Hepatocyte (in vitro differentiated cells): ENCODE data around the gene TGFB1. TPM values are rescaled to one million over a fixed set of nuclear protein-coding genes. Genes with fewer than 3 reads are reported as not detected.

Experiments
- DNase-seq: peaks from one replicate; pipeline ENCODE4 v3.0.0-alpha.2; 2016; ENCODE audit warnings: low spot score
- H2AFZ ChIP-seq: fragments of 200-600 bp; sonication (generic); 2 replicates; pipeline ENCODE4 v1.6.0; 2016; ENCODE audit warnings: antibody characterized with exemption, mild to moderate bottlenecking
- H3K27ac ChIP-seq: fragments of 200-600 bp; sonication (generic); 2 replicates; pipeline ENCODE4 v1.5.1; 2016; ENCODE audit warnings: mild to moderate bottlenecking
- H3K27me3 ChIP-seq: fragments of 200-600 bp; sonication (generic); 2 replicates; pipeline ENCODE4 v1.6.1; 2016
- H3K36me3 ChIP-seq: fragments of 200-600 bp; sonication (generic); replicated peaks from 2 replicates; pipeline ENCODE4 v1.5.1; 2016; ENCODE audit warnings: low read depth; ENCODE audit not compliant: insufficient read depth
- H3K4me1 ChIP-seq: fragments of 200-600 bp; sonication (generic); 2 replicates; pipeline ENCODE4 v1.5.1; 2016; ENCODE audit warnings: mild to moderate bottlenecking, moderate library complexity; ENCODE audit not compliant: insufficient read depth
- H3K4me2 ChIP-seq: fragments of 200-600 bp; sonication (generic); 2 replicates; pipeline ENCODE4 v1.6.0; 2016
- H3K4me3 ChIP-seq: fragments of 200-600 bp; sonication (generic); 2 replicates; pipeline ENCODE4 v1.5.1; 2016; ENCODE audit warnings: mild to moderate bottlenecking
- H3K79me2 ChIP-seq: fragments of 200-600 bp; sonication (generic); 2 replicates; pipeline ENCODE4 v1.6.0; 2017; ENCODE audit warnings: mild to moderate bottlenecking
- H3K9me2 ChIP-seq: fragments of 200-600 bp; sonication (generic); replicated peaks from 2 replicates; pipeline ENCODE4 v1.6.0; 2017; ENCODE audit warnings: mild to moderate bottlenecking; ENCODE audit not compliant: insufficient read depth
- H3K9me3 ChIP-seq: fragments of 200-600 bp; sonication (generic); 2 replicates; pipeline ENCODE4 v1.5.1; 2016; ENCODE audit warnings: low read depth, mild to moderate bottlenecking
- H4K20me1 ChIP-seq: fragments of 200-600 bp; sonication (generic); 2 replicates; pipeline ENCODE4 v1.6.0; 2016; ENCODE audit warnings: mild to moderate bottlenecking; ENCODE audit not compliant: insufficient read depth, poor library complexity, severe bottlenecking
- CTCF ChIP-seq: fragments of 200-600 bp; sonication (generic); IDR thresholded peaks from 2 replicates; pipeline ENCODE4 v1.5.1; 2016; ENCODE audit warnings: antibody characterized with exemption, mild to moderate bottlenecking; ENCODE audit not compliant: poor library complexity
- EZH2 ChIP-seq: fragments of 200-600 bp; sonication (generic); IDR thresholded peaks from 2 replicates; pipeline ENCODE4 v1.6.1; 2016; ENCODE audit warnings: antibody characterized with exemption, mild to moderate bottlenecking, borderline replicate concordance
- EZH2phosphoT487 ChIP-seq: fragments of 200-600 bp; sonication (generic); IDR thresholded peaks from one replicate; pipeline ENCODE4 v1.6.1; 2018; ENCODE audit warnings: antibody characterized with exemption, mild to moderate bottlenecking, low read depth, moderate library complexity; ENCODE audit not compliant: unreplicated experiment, severe bottlenecking
- WGBS: methylation state at CpG from one replicate; pipeline ENCODE4 v1.1.6; 2016; ENCODE audit warnings: low lambda C conversion rate; ENCODE audit errors: missing lambda C conversion rate; 5-methylcytosine and 5-hydroxymethylcytosine counted together
- polyA plus RNA-seq: library from polyadenylated mRNA; unstranded; fragments of >200 nt; fragmentation: Nextera tagmentation; extraction: Ambion mirVana; gene quantifications from 2 replicates; pipeline ENCODE4 v1.2.1, GENCODE V29; 2016
- total RNA-seq: library from RNA; depleted of rRNA; stranded (reverse); fragments of >200 nt; gene quantifications from 2 replicates; pipeline ENCODE4 v1.2.3, GENCODE V29; 2014

Gene TGFB1
- total and polyA plus RNA-seq, 2 experiments from 2014 or later = 17.1 to 122 TPM

GRCh38 chr19:41397086-41398049 is 43.6 kb upstream of the TGFB1 start, which contains the start of the genes BCKDHA and EXOSC5:
Gene BCKDHA, plus strand, starts transcription at chr19:41397818. Its CDS starts 10 bp downstream, at chr19:41397828.
Gene EXOSC5, minus strand, starts transcription at chr19:41397359. Its CDS starts 31 bp downstream, at chr19:41397328.
- TF ChIP-seq EZH2phosphoT487 = no peak
- no peak for TF ChIP-seq CTCF
- TF ChIP-seq EZH2 = no peak
- no peaks in the 10 kb centered on the region for H3K9me3 ChIP-seq
- no peaks in the 10 kb centered on the region for H3K9me2 ChIP-seq
- peak within 1 kb of the TSS; percentile 38 for H2AFZ ChIP-seq
- H3K27ac ChIP-seq = peak within 1 kb of the TSS; percentile 89
- H3K4me1 ChIP-seq = peaks cover 3% of the 10 kb centered on the region
- peaks cover 31% of the 10 kb centered on the region for H3K79me2 ChIP-seq
- H3K27me3 ChIP-seq = no peaks in the 10 kb centered on the region
- H3K4me3 ChIP-seq = peak within 1 kb of the TSS; percentile 48
- peak within 1 kb of the TSS; percentile 94 for H3K4me2 ChIP-seq
- no peaks in the 10 kb centered on the region for H4K20me1 ChIP-seq
- no peaks in the 10 kb centered on the region for H3K36me3 ChIP-seq
- peak; percentile 100 for DNase-seq
- under 1% methylated on average over 50 of the region's 50 CpGs for WGBS

GRCh38 chr19:41395355-41395754 is 41.6 kb upstream of the TGFB1 start:
- Histone ChIP-seq H3K9me3 (no peaks in the 10 kb centered on the region), H3K4me3 (no peak overlapping the region), H3K36me3 (no peaks in the 10 kb centered on the region), H3K4me2 (no peak overlapping the region), H4K20me1 (no peaks in the 10 kb centered on the region), H3K9me2 (no peaks in the 10 kb centered on the region), H3K79me2 (peaks cover 29% of the 10 kb centered on the region), H3K4me1 (peaks cover 3% of the 10 kb centered on the region), H2AFZ (no peak overlapping the region), H3K27me3 (no peaks in the 10 kb centered on the region), H3K27ac (no peak overlapping the region)
- TF ChIP-seq EZH2phosphoT487 = no peak
- no peak for TF ChIP-seq CTCF
- TF ChIP-seq EZH2 = no peak
- WGBS = 87% methylated on average over 6 of the region's 6 CpGs
- no peak for DNase-seq

GRCh38 chr19:41392775-41393174 is 39.1 kb upstream of the TGFB1 start:
- Histone ChIP-seq H3K9me3 (no peaks in the 10 kb centered on the region), H3K79me2 (peaks cover 7% of the 10 kb centered on the region), H3K4me3 (no peak overlapping the region), H3K9me2 (no peaks in the 10 kb centered on the region), H2AFZ (no peak overlapping the region), H4K20me1 (no peaks in the 10 kb centered on the region), H3K27me3 (no peaks in the 10 kb centered on the region), H3K36me3 (no peaks in the 10 kb centered on the region), H3K4me1 (peaks cover 3% of the 10 kb centered on the region), H3K27ac (no peak overlapping the region), H3K4me2 (no peak overlapping the region)
- no peak for DNase-seq
- 92% methylated on average over 12 of the region's 12 CpGs for WGBS
- TF ChIP-seq EZH2phosphoT487 (no peak), EZH2 (no peak)

GRCh38 chr19:41391618-41392017 is 37.9 kb upstream of the TGFB1 start:
- H3K79me2 ChIP-seq = peaks cover 7% of the 10 kb centered on the region
- no peaks in the 10 kb centered on the region for H3K36me3 ChIP-seq
- H4K20me1 ChIP-seq = no peaks in the 10 kb centered on the region
- TF ChIP-seq EZH2phosphoT487 = no peak
- no peak for TF ChIP-seq CTCF
- TF ChIP-seq EZH2 = no peak
- H3K9me3 ChIP-seq = no peaks in the 10 kb centered on the region
- no peaks in the 10 kb centered on the region for H3K9me2 ChIP-seq
- H3K4me3 ChIP-seq = no peak overlapping the region
- H3K4me2 ChIP-seq = no peak overlapping the region
- H2AFZ ChIP-seq = no peak overlapping the region
- peaks cover 3% of the 10 kb centered on the region for H3K4me1 ChIP-seq
- no peak for DNase-seq
- H3K27me3 ChIP-seq = no peaks in the 10 kb centered on the region
- WGBS = 98% methylated on average over 11 of the region's 11 CpGs
- no peak overlapping the region for H3K27ac ChIP-seq
